Measurements from ENCODE around the gene CFAP97D1. TPM values are rescaled to one million over a fixed set of nuclear protein-coding genes. Genes with fewer than 3 reads are reported as not detected.

The CFAP97D1 gene
- total and polyA plus RNA-seq, 4 donors, result 0.01 to 0.06 (median 0.02) TPM; not detected in 1

DNA sequence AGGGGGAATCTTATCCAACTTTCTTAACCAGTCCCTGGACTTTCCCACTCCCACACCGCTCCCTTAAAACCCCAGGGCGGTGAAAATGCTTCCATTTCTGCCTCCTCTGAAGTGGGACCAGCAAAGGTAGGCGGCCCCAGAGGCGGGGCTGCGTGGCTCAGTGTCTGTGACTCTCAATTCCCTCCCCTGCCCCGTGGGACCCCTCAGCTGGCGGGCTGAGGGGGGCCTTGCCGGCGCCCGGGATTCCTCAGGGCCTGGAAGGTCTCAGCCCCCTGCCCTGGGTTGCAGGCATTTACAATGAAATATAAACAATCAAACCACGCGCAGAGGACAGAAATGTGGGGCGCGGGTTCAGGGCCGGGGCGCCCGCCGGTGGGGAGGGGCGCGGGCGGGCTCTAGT is 25.3 kb upstream of the CFAP97D1 start:
- TF ChIP-seq, protein P1, sequence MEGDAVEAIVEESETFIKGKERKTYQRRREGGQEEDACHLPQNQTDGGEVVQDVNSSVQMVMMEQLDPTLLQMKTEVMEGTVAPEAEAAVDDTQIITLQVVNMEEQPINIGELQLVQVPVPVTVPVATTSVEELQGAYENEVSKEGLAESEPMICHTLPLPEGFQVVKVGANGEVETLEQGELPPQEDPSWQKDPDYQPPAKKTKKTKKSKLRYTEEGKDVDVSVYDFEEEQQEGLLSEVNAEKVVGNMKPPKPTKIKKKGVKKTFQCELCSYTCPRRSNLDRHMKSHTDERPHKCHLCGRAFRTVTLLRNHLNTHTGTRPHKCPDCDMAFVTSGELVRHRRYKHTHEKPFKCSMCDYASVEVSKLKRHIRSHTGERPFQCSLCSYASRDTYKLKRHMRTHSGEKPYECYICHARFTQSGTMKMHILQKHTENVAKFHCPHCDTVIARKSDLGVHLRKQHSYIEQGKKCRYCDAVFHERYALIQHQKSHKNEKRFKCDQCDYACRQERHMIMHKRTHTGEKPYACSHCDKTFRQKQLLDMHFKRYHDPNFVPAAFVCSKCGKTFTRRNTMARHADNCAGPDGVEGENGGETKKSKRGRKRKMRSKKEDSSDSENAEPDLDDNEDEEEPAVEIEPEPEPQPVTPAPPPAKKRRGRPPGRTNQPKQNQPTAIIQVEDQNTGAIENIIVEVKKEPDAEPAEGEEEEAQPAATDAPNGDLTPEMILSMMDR (IDR thresholded peaks at IDR 0.05; ENCODE audit: control extremely low read depth, extremely low read depth), result no peak
- WGBS, 2 donors, result 29 to 31% methylated on average over 21 of the region's 21 CpGs
- H3K27ac ChIP-seq (ENCODE audit: low read depth in 1 of 2, low read length in 1 of 2), result no peak overlapping the region
- H3K36me3 ChIP-seq (ENCODE audit: control insufficient read depth in 4 of 4, insufficient read depth in 4 of 4, low read length in 4 of 4), result no peaks in the 10 kb centered on the region
- no peak overlapping the region for H3K4me3 ChIP-seq
- H3K9ac ChIP-seq (ENCODE audit: insufficient read depth in 1 of 2, low read length in 2 of 2), result no peak overlapping the region
- ATAC-seq (ENCODE audit: insufficient read depth, low FRiP score), result no peak
- peaks cover 0 to 28% (median 17%) of the 10 kb centered on the region in 3 donors for H3K27me3 ChIP-seq (ENCODE audit: control insufficient read depth in 3 of 3, insufficient read depth in 3 of 3, low read length in 2 of 3)
- peaks cover 0 to 6% (median 0%) of the 10 kb centered on the region in 5 donors for H3K4me1 ChIP-seq (ENCODE audit: control insufficient read depth in 5 of 5, insufficient read depth in 5 of 5, low read length in 5 of 5)
- no peak for DNase-seq
- peaks cover 0 to 4% (median 0%) of the 10 kb centered on the region in 4 donors for H3K9me3 ChIP-seq (ENCODE audit: control insufficient read depth in 4 of 4, insufficient read depth in 3 of 4, low read length in 3 of 4)

DNA sequence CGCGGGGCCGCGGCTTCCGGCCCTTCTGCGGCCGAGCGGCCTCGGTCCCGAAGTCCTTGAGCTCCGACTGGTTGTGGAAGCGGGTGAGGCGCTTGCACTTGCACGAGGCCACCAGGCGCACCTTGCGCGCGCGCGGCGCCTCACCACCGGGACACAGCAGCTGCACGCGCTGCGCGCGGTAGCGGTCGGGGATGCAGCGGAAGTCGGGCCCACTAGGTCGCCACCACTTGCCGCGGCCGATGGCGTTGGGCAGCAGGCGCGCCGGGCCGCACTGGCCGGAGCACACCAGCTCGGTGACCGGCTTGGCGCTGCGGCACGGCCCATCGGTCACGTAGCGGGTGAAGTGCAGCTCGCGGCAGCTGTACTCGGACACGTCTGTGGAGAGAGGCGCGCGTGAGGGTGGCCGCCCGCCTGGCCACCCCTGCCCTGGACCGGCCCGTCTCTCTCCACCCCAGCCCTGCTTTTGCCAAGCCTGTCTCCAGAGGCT is 24.8 kb upstream of the CFAP97D1 start:
- ATAC-seq (ENCODE audit: insufficient read depth, low FRiP score) (no peak), DNase-seq (peak; percentile 36 to 65 (median 53))
- peaks cover 0 to 6% (median 0%) of the 10 kb centered on the region in 5 donors for H3K4me1 ChIP-seq (ENCODE audit: control insufficient read depth in 5 of 5, insufficient read depth in 5 of 5, low read length in 5 of 5)
- H3K27me3 ChIP-seq (ENCODE audit: control insufficient read depth in 3 of 3, insufficient read depth in 3 of 3, low read length in 2 of 3), result peaks cover 0 to 26% (median 17%) of the 10 kb centered on the region in 3 donors
- no peaks in the 10 kb centered on the region for H3K36me3 ChIP-seq (ENCODE audit: control insufficient read depth in 4 of 4, insufficient read depth in 4 of 4, low read length in 4 of 4)
- TF ChIP-seq, protein P1 (IDR thresholded peaks at IDR 0.05; ENCODE audit: control extremely low read depth, extremely low read depth), result no peak
- H3K4me3 ChIP-seq, result no peak overlapping the region
- no peak overlapping the region for H3K9ac ChIP-seq (ENCODE audit: insufficient read depth in 1 of 2, low read length in 2 of 2)
- WGBS, 2 donors, result 8 to 13% methylated on average over 49 to 60 of the region's 60 CpGs
- no peak overlapping the region for H3K27ac ChIP-seq (ENCODE audit: low read depth in 1 of 2, low read length in 1 of 2)
- peaks cover 0 to 4% (median 0%) of the 10 kb centered on the region in 4 donors for H3K9me3 ChIP-seq (ENCODE audit: control insufficient read depth in 4 of 4, insufficient read depth in 3 of 4, low read length in 3 of 4)

DNA sequence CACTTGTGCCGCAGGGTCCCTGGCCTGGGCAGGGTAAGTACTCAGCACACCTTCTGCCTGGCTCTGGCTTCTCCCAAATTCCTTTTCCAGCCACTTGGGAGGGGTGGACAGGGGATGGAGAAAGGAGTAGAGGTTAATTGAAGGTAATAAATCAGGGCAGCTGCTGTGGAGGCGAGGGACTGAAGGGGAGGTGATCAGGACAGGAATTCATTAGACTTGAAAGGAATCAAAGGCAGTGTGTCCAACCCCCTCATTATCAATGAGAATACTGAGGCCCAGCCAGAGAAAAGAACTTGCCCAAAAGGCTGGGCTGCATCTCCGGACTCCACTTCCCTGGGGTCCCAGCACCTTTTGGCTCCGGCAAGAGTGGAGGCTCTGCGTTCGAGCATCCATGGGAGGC is 24.0 kb upstream of the CFAP97D1 start:
- no peaks in the 10 kb centered on the region for H3K36me3 ChIP-seq (ENCODE audit: control insufficient read depth in 4 of 4, insufficient read depth in 4 of 4, low read length in 4 of 4)
- peaks cover 0 to 26% (median 17%) of the 10 kb centered on the region in 3 donors for H3K27me3 ChIP-seq (ENCODE audit: control insufficient read depth in 3 of 3, insufficient read depth in 3 of 3, low read length in 2 of 3)
- peaks cover 0 to 6% (median 0%) of the 10 kb centered on the region in 5 donors for H3K4me1 ChIP-seq (ENCODE audit: control insufficient read depth in 5 of 5, insufficient read depth in 5 of 5, low read length in 5 of 5)
- no peak for ATAC-seq (ENCODE audit: insufficient read depth, low FRiP score)
- no peak overlapping the region for H3K4me3 ChIP-seq
- peaks cover 0 to 4% (median 0%) of the 10 kb centered on the region in 4 donors for H3K9me3 ChIP-seq (ENCODE audit: control insufficient read depth in 4 of 4, insufficient read depth in 3 of 4, low read length in 3 of 4)
- 83 to 91% methylated on average over 6 of the region's 6 CpGs for WGBS, 2 donors
- no peak for DNase-seq
- TF ChIP-seq, protein P1 (IDR thresholded peaks at IDR 0.05; ENCODE audit: control extremely low read depth, extremely low read depth), result no peak
- no peak overlapping the region for H3K9ac ChIP-seq (ENCODE audit: insufficient read depth in 1 of 2, low read length in 2 of 2)
- H3K27ac ChIP-seq (ENCODE audit: low read depth in 1 of 2, low read length in 1 of 2), result no peak overlapping the region

Measured in lung (tissue), 12 donors.